NCI-H128 (cell line): ENCODE data around the gene SLC43A2.

Source experiments
- DNase-seq: peaks from one replicate; lab custom pipeline; 2025; ENCODE audit not compliant: unreplicated experiment; lab: John Stamatoyannopoulos, UW

SLC43A2 gene

DNA sequence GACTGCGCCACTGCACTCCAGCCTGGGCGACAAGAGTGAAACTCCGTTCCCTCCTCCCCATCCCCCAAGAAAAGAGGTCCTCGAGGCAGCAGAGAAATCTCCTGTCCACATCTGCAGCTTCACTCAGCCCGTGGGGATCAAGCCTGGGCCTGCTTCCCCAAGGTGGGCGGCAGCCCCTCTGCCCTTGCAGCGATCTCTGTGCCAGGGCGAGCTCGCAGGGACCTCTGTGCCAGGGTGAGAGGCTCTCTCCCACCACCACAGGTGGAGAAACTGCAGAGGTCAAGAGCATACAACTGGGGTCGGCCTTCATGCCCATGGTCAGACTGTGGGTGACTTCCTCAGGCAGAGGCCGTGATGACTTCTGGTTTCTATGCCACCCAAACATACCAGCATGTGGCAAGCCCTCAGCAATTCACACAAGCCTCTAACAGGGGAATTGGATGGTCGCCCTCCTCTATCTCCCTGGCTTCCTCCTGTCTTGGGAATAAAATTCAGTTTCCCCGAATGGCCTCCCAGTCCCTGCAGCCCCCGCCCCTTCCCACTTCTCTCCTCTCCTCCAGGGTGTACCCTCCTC, 5.5 kb downstream of the SLC43A2 start:
- no peak for DNase-seq

DNA sequence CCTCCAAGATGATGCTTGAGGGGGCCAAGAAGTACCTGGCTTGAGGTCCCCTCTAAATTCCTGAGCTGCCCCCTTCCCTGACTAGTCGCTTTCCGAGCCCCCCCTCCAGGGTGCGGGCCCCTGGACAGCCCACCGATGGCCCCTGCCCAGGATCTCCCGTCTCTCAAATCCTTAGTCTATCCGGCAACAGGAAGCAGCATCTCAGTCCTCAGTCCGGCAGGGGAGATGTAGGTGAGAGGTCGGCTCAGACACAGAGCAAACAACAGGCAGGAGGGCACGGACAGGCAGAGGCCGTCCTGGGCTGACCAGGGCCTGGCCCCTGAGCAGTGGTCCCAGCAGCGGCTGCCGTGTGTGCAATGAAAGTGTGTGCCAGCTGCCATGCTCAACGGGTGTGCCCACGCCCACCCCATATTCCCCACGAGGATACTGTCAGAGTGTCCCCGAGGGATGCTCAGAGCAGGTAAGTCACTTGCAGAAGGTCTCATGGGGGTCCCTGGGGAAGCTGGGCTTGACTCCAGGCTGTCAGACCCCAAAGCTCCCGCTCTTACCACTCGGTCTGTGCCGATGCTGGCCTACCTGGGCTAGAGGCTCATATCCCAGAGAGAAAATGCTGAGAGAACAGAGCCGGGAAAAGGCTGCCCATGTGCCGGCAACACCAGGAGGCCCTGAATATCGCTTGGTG, 7.2 kb downstream of the SLC43A2 start:
- no peak for DNase-seq

DNA sequence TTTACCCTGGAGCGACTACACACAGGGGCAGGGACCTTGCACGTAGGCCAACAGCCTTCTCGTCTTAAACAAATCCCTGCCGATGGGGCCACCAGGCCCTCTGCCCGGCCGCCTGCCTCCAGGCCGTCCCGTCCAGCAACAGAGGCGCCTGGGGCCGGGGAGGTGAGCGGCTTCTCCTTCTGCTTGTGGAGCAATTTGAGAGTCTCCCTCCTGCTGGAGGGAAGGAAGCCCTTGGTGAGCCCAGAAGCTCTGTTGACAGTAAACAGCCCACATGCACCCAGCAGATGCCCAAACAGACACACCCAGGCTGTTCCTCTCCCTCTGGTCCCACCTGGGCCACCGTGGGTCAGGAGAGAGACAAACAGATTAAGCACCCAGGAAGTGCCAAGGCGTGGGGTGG, 8.1 kb downstream of the SLC43A2 start:
- no peak for DNase-seq

DNA sequence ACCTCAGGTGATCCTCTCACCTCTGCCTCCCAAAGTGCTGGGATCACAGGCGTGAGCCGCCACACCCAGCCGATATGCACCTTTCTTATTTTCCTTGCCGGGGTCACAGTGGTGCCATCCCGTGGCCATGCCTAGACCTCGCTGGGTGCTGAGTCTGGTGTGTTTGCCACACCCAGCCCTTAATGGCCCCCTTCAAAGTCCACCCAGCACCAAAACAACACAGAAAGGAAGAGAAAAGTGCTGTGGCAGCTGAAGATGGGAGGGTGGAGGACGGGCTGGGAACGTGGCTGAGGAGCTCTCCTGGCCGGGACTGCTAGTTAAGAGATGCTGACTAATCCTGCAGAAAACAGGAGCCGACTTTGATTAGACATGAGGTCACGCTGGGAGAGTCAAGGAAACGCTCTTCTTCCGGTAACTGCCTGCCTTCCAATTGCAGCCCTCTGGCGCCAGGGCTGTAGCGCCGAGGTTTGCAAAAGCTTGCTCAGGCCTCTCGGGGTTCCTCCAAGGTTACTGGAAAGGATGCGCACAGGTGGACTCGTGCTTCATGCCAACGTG, 10.9 kb downstream of the SLC43A2 start:
- no peak for DNase-seq

DNA sequence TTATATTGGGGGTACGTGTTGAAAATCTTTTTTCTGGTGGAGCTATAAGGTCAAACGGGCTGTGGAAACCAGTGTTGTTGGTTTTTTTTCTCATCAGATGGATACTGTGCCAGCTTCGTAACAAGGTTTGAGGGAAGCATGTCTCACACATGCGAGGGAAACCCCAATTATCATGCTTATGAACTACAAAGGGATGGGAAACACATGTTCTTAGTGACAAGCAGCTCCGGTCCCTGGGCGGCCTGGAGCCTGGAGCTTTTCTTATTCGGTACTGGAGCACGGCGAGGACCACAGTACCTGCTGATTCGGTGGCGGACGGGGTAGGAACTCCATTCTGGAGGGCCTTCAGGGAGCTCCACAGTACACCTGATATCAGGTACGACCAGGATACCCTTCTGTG, 12.5 kb downstream of the SLC43A2 start:
- DNase-seq: no peak

DNA sequence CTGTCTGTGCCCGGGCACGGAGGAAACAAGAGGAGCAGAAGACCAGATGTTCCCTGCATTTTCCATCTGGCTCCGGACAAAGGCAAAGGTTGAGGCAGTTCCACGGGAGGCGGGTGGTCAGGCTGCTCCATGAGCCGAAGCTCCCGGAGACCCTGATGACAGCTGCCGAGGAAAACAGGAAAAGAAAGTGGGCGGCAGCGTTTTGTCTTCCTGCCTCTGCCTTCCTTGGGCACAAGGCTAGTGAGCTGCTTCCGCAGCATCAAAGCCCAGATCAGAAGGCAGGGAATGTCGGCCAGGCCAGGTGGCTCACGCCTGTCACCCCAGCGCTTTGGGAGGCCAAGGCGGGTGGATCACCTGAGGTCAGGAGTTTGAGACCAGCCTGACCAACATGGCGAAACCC, 16.2 kb downstream of the SLC43A2 start:
- no peak for DNase-seq

DNA sequence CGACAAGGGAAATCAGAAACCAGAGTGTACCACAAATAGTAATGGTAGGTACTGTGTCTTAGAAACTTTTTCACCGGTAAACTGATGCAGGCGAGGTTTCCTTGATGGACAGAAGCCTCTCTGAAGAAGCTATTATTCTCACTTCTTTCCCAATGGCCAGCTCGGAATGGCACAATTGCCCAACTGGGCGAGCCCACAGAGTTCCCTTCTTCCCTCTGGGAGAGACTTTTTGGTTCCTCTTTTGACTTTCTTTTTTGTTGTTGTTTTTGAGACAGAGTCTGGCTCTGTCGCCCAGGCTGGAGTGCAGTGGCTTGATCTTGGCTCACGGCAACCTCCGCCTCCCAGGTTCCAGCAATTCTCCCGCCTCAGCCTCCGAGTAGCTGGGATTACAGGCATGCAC, 16.9 kb downstream of the SLC43A2 start:
- DNase-seq: no peak

DNA sequence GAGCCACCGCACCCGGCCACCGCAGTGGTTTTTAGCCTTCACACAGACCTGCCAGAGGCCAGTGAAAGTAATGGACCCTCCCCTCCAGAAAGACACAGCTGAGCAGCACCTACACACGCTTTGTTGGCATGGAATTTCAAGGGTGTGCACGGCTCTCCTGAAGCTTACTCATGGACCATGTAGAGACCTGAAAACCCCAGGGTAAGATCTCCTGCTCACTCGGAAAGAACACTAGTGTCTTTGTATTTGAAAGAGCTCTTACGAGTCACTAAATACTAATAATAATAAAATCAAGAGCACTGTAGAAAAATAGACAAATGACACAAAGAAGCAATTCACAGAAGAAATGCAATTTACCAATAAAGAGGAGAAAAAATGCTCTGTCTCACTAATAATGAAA, 20.0 kb downstream of the SLC43A2 start:
- no peak for DNase-seq

DNA sequence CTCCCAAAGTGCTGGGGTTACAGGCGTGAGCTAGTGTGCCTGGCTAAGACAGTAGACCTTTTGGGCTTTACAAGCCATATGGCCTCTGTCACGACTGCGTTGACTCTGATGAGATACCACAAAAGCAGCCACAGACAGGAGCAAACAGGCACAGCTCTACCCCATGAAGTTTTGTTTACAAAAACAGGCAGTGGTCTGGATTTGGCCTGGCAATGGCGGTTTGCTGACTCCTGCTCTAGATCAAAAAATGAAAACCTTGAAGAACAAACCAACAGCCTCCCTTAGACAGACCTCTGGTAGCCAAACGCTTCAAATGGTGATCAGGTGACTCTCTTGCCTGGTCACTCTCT, 20.7 kb downstream of the SLC43A2 start:
- DNase-seq: no peak

DNA sequence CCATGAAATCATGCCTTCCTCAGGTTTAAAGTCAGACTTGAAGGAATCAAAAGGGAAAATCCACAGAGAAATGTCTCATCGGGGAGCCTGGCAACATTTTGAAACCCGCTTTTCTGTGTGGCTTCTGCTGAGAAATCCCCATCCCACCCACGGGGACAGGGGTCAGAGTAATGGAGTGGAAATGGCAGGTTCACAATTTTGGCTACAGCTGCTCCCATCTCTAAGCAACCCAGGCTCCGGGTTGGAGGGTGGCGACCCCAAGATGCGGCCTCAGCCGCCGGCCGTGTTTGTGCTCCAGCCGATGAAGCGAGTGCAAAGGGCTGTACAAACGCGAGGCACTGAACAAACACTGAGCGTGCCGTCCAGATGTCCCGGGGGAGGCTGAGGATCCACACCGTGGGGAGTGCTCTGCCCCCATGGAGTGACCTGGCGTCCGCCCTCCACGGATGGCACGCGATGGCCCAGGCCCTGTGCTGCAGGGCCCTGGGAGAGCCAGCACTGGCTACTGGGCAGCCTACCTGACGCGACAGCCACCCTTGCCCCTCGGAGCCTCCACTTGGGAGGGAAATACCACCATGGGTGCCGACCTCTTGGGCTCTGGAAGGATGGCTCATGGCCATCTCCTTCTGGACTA, 22.2 kb downstream of the SLC43A2 start:
- no peak for DNase-seq

DNA sequence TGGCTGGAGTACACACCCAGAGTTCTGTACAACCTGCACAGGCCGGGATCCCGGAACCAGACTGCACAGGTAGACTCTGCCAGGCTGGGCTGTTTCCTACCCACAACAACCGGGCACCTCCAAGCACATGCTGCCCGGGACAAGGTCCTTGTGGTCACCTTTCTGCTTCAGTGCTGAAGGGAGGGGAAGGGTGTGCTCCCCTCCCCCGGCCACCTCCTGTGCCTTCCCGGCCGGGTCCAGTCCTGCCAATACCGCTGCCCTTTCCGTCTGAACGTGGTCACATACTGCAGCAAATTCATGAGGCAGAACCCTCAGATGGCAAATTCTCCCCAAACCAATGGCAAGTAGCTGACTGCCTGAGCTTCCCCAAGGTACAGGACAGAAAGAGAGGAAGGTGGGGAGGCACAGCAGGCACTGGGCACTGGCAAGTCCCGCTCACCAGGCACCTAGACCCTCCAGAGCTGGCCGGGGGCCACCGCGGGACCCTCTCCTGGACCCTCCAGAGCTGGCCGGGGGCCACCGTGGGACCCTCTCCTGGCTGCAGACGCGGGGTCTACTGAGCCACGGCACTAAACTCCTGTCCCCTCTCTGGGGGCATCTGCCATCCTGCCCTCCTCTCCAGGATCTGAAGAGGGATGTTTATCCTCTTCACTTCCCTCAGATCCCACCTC, 22.8 kb downstream of the SLC43A2 start:
- DNase-seq: no peak

DNA sequence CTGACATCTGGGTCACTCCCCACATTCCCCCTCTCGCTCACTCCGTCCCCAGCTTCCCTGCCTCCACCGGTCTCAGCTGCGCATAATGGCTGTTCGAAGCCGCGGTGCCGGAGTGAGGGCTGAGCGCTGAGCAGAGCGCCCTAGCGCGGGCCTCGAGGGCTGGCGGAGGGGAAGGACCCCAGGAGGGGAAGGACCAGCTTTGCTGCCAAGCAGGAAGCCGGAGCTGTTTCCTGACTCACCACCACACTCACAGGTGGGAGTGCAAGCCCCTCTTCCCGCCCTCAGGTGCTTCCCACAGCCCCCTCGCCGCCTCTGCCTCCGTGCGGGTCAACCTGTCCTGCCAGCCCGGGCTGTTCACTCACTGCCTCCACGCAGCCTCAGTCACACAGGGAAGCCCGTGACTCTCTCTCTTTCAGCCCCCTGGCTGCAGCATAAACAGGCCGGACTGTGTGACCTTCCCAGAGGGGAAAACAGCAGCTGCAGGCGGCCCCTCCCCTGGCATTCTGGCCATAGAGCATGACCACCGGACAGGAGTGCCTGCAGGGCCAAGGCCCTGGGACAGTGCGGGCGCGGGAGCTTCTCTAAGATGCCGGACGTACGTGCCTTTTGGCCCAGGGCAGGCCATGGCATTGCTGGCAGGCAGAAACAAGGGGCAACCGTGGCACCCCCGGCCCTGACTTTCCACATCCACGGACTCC, 23.7 kb downstream of the SLC43A2 start:
- DNase-seq: no peak

DNA sequence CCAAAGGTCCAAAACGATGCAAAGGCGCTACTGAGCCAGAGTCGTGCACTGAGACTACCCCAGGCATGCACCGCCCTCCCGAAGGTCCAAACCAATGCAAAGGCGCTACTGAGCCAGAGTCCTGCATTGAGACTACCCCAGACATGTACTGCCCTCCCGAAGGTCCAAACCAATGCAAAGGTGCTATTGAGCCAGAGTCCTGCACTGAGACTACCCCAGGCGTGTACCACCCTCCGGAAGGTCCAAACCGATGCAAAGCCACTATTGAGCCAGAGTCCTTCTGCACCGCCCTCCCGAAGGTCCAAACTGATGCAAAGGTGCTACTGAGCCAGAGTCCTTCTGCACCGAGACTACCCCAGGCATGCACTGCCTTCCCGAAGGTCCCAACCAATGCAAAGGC, 27.1 kb downstream of the SLC43A2 start:
- DNase-seq: no peak

DNA sequence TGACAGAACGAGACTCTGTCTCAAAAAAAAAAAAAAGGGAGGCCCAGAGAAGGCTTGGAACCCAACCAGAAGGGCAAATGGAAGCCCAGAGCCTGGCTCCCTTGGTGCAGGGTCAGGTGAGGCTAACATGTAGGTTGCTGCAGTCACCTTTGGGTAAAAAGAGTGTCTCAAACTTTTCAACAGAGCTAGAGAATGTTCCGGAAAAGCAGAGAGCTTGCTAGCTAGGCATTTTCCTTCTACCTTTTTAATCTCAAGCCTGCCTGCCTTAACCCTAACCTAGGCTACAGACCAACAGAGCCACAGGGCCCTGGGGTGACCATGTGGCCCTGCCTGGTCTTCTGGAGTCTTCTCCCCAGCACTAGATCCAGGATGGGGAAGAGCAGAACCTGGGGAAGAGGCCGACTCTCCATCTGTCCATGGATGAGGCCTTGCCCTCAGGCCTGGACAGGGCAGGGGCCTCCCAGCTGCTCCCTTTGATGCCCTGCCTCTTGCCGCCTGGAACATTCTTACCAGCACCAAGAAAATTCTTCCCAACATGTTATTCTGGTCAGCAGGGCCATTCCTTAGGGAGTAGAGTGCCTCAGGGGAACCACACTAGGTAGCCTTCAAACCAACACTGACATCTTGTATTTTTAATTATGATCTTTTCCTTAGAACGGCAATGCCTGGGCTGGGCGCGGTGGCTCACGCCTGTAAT, 30.1 kb downstream of the SLC43A2 start:
- DNase-seq: no peak

DNA sequence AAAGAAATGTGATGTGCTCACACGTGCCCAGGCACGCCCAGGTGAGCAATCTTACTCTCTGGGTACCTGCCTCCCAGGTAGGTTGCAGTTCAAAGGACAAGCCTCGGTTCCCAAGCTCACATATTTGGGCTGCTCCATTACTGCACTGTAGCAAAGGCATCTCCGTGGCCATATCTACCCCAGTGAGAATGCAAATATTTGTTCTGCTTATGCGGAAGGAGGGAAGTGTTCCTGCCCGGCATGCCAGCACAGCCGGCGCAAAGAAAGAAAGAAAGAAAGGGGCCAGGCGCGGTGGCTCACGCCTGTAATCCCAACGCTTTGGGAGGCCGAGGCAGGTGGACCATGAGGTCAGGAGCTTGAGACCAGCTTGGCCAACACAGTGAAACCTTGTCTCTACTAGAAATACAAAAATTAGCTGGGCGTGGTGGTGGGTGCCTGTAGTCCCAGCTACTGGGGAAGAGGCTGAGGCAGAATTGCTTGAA, 30.7 kb downstream of the SLC43A2 start:
- no peak for DNase-seq

DNA sequence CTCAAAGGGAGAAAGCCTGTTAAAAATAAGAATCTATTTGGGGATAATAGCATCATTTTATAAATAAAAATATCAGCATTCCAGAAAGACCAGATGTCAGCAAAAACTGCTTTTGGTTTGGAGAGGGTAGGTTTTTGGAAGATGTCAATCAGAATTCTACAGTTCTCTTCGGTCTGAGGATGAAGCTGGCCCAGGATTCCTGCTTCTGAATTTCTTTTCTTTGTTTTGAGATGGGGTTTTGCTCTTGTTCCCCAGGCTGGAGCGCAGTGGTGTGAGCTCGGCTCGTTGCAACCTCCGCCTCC, 35.1 kb downstream of the SLC43A2 start:
- DNase-seq: no peak

DNA sequence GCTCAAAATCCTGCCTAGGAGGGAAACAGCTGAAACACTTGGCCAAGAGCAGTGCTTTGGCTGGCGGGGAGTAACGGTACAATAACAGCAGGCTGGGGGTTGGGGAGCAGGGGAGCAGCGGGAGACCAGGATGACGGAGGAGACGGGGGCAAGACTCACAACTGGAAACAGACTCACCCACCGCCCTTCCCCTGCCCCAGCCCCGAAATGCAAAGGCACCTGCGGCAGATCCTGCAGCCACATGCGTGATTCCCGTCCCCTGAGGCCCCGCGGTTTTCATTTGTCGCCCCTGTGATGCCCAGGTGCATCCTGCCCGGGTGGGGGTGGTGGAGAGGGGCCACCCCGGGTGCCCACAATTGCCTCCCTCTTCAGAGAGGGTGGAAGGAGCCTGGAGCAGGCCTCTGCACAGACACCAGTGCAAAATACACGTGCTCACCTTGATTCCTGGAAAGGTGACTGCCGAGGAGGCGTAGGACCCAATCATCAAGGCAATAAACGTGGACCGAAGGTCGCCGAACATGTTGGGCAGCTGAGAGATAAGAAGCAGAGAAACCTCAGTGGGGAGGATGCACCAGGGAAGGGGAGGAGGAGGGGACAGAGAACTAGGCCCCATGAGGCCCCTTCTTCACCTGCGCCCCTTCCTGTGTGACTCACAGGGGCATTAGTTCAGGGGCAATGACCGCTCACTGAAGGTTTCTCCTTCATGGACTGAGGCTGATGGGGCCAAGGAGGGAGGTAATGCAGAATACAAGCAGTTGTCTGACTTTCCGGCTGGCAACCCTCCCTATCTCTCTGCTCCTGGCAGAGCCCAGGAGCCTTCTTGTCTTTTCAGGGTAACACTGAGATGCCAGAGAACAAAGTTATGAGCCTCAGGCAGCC, 35.6 kb downstream of the SLC43A2 start:
- DNase-seq: no peak

DNA sequence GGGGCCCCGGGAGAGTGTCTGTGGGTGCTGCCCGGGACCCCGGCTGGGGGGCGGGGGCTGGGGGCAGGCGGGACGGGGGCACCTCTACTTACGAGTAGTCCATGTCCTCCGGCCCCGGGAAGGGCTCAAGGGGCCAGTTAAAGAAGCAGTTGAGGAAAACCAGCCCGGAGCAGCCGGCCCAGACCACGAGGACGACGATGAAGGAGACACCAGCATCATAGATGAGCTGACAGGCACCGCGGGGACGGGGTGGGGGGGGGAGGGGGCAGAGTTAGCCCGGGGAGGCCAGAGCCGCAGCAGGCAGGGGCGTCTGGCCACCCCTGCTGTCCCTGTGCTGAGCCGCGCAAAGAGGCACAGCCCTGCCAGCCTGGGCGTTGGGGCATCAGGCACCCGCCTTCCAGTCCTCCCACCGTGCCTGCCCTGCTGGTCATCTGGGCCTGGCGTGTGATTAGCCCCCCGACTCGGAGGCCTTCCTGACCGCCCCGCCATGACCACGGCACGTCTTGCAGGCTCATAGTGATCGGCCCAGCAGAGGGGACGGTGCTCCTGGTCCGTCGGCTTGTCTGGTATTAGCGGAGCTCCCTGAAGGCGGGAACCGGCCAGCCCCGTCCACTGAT, 37.1 kb downstream of the SLC43A2 start:
- no peak for DNase-seq

DNA sequence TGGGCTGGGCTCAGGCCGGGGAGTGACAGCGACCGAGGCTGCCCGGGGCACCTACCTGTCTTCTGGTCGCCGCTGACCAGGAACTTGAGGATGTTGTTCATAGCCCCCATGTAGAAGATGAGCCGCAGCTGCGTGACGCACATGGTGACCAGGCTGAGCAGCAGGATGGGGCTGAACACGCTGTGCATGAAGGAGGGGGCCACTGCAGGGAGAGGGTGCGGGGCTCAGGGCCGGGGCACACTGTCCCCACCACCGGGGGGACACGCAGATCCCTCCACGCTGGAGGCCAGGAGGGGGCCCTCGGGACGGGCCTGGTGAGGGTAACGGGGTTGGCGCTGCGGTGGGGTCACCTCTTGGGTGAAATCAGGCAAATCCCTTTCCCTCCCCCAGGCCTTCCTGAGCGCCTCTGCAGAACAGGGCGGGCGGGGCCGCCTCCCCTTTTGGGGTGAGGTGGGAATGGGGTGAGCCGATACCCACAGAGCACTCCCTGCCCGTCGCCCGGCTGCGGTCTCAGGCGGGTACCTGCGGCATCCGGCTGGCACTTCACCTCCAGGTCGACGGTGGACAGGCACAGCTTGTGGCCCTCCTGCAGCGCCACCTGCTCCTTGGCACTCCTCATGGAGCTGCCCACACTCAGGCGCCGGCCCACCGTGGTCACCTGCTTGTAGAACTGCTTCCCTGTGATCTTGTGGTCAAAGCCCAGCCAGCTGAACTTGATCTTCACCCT, 37.7 kb downstream of the SLC43A2 start:
- DNase-seq: no peak
